ENCODE measurements around the gene RNU6-7. TPM values are rescaled to one million over a fixed set of nuclear protein-coding genes. Genes with fewer than 3 reads are reported as not detected.
A peak's percentile ranks its signal among the peaks of the same experiment; 100 is the strongest.

The RNU6-7 gene
- total RNA-seq, 4 donors from 2014 or later = not detected

- no peak for TF ChIP-seq CTCF (IDR thresholded peaks at IDR 0.05)
- peak; percentile 58 for ATAC-seq (ENCODE audit: low FRiP score)
- no peak for DNase-seq (ENCODE audit: low spot score)
Observed at GRCh38 chr14:32230695-32231280, 28.9 kb downstream of the RNU6-7 start.

GRCh38 chr14:32232481-32232880 is 30.6 kb downstream of the RNU6-7 start:
- no peak for DNase-seq (ENCODE audit: low spot score)
- no peak for TF ChIP-seq CTCF (IDR thresholded peaks at IDR 0.05)
- ATAC-seq (ENCODE audit: low FRiP score) = no peak

- no peak for TF ChIP-seq CTCF (IDR thresholded peaks at IDR 0.05)
- ATAC-seq (ENCODE audit: low FRiP score) = no peak
- DNase-seq (ENCODE audit: low spot score) = no peak
Observed at GRCh38 chr14:32233260-32233659, 31.4 kb downstream of the RNU6-7 start.

- no peak for TF ChIP-seq CTCF (IDR thresholded peaks at IDR 0.05)
- ATAC-seq (ENCODE audit: low FRiP score) (no peak), DNase-seq (ENCODE audit: low spot score) (no peak)
Observed at GRCh38 chr14:32244404-32244803, 42.6 kb downstream of the RNU6-7 start.

GRCh38 chr14:32246751-32247150 is 44.9 kb downstream of the RNU6-7 start:
- TF ChIP-seq CTCF (IDR thresholded peaks at IDR 0.05) = no peak
- DNase-seq (ENCODE audit: low spot score) (no peak), ATAC-seq (ENCODE audit: low FRiP score) (no peak)

GRCh38 chr14:32249371-32249770 is 47.5 kb downstream of the RNU6-7 start:
- ATAC-seq (ENCODE audit: low FRiP score) (no peak), DNase-seq (ENCODE audit: low spot score) (no peak)
- no peak for TF ChIP-seq CTCF (IDR thresholded peaks at IDR 0.05)

- no peak for DNase-seq (ENCODE audit: low spot score)
- ATAC-seq (ENCODE audit: low FRiP score) = no peak
- TF ChIP-seq CTCF (IDR thresholded peaks at IDR 0.05) = no peak
Observed at GRCh38 chr14:32249780-32250179, 47.9 kb downstream of the RNU6-7 start.
